HEK293 (cell line): Measurements from ENCODE around the gene SYNE2.

Source experiments
- CTCF ChIA-PET: fragments of 350-600 bp; formaldehyde crosslinking; extraction: SDS; loops from one replicate; lab custom pipeline; 2021; ENCODE audit warnings: antibody characterized with exemption; lab: Yijun Ruan, JAX
- POLR2A ChIA-PET: fragments of 300-600 bp; formaldehyde crosslinking; extraction: SDS; loops from one replicate; lab custom pipeline; 2020; ENCODE audit warnings: antibody characterized with exemption, inconsistent platforms; lab: Yijun Ruan, JAX
- H3K27ac ChIP-seq: fragments of 200-500 bp; sonication (Bioruptor generic); 2 replicates; pipeline ENCODE4 v1.5.1; 2014; ENCODE audit warnings: low read depth, low read length, control low read depth, inconsistent platforms; ENCODE audit errors: extremely low read depth
- H3K36me3 ChIP-seq, 2 experiments: fragments of 200-500 bp in 1 of 2; sonication (Bioruptor generic) in 1 of 2; 1 replicate in 1 of 2; 2 replicates in 1 of 2; pipeline ENCODE4 v1.5.1; 2014 to 2017; ENCODE audit warnings: inconsistent platforms in 2 of 2, low read length in 2 of 2; ENCODE audit not compliant: control insufficient read depth in 2 of 2, insufficient read depth in 1 of 2
- H3K4me1 ChIP-seq: fragments of 200-500 bp; sonication (Bioruptor generic); 2 replicates; pipeline ENCODE4 v1.5.1; 2014; ENCODE audit warnings: mild to moderate bottlenecking, low read length, inconsistent platforms; ENCODE audit not compliant: control insufficient read depth, insufficient read depth
- H3K4me3 ChIP-seq: 2 replicates; pipeline ENCODE4 v1.5.1; 2011; ENCODE audit warnings: low read depth, mild to moderate bottlenecking, control low read depth, low read length, moderate library complexity
- H3K9me3 ChIP-seq: fragments of 200-500 bp; sonication (Bioruptor generic); 2 replicates; pipeline ENCODE4 v1.5.1; 2014; ENCODE audit warnings: low read depth, low read length, inconsistent platforms; ENCODE audit not compliant: control insufficient read depth, insufficient read depth
- FEZF1 ChIP-seq: fragments of 450-650 bp; formaldehyde crosslinking; IDR thresholded peaks from 2 replicates; pipeline ENCODE4 v1.5.1; 2016; ENCODE audit warnings: missing biosample characterization, missing genetic modification characterization
- HOXA7 ChIP-seq: sonication (generic); formaldehyde crosslinking; IDR thresholded peaks from 2 replicates; pipeline ENCODE4 v1.8.1; 2022; ENCODE audit warnings: missing genetic modification reagents, borderline replicate concordance
- ZBTB21 ChIP-seq: fragments of 450-650 bp; formaldehyde crosslinking; IDR thresholded peaks from 2 replicates; pipeline ENCODE4 v1.5.1; 2017; ENCODE audit warnings: missing biosample characterization, missing genetic modification characterization
- ZNF133 ChIP-seq: fragments of 450-650 bp; formaldehyde crosslinking; IDR thresholded peaks from 2 replicates; pipeline ENCODE4 v1.5.1; 2016; ENCODE audit warnings: missing biosample characterization, missing genetic modification characterization
- ZNF2 ChIP-seq: fragments of 450-650 bp; formaldehyde crosslinking; IDR thresholded peaks from 2 replicates; pipeline ENCODE4 v1.5.1; 2016; ENCODE audit warnings: missing biosample characterization, missing genetic modification characterization
- ZNF23 ChIP-seq: fragments of 450-650 bp; formaldehyde crosslinking; IDR thresholded peaks from 2 replicates; pipeline ENCODE4 v1.5.1; 2016; ENCODE audit warnings: missing biosample characterization, missing genetic modification characterization, borderline replicate concordance
- ZNF366 ChIP-seq: fragments of 450-650 bp; formaldehyde crosslinking; conservative IDR thresholded peaks from 2 replicates; pipeline ENCODE4 v1.5.1; 2016; ENCODE audit warnings: missing biosample characterization, missing genetic modification characterization
- ZNF398 ChIP-seq: fragments of 450-650 bp; formaldehyde crosslinking; IDR thresholded peaks from 2 replicates; pipeline ENCODE4 v1.5.1; 2017; ENCODE audit warnings: missing biosample characterization, missing genetic modification characterization
- ZNF521 ChIP-seq: fragments of 450-650 bp; formaldehyde crosslinking; IDR thresholded peaks from 2 replicates; pipeline ENCODE4 v1.5.1; 2017; ENCODE audit warnings: missing biosample characterization, mild to moderate bottlenecking, missing genetic modification characterization
- ZNF585B ChIP-seq: fragments of 450-650 bp; formaldehyde crosslinking; IDR thresholded peaks from 2 replicates; pipeline ENCODE4 v1.5.1; 2016; ENCODE audit warnings: missing biosample characterization, missing genetic modification characterization
- ZNF624 ChIP-seq: fragments of 450-650 bp; formaldehyde crosslinking; IDR thresholded peaks from 2 replicates; pipeline ENCODE4 v1.5.1; 2017; ENCODE audit warnings: missing biosample characterization, missing genetic modification characterization
- ZNF626 ChIP-seq: fragments of 450-650 bp; sonication (Bioruptor Pico); formaldehyde crosslinking; IDR thresholded peaks from 2 replicates; pipeline ENCODE4 v1.5.1; 2018; ENCODE audit warnings: missing biosample characterization, missing genetic modification characterization, inconsistent platforms
- ZNF677 ChIP-seq: fragments of 450-650 bp; IDR thresholded peaks from 2 replicates; pipeline ENCODE4 v1.5.0; 2018; ENCODE audit warnings: missing biosample characterization, mild to moderate bottlenecking, missing genetic modification characterization, moderate library complexity
- ZNF692 ChIP-seq: fragments of 450-650 bp; formaldehyde crosslinking; IDR thresholded peaks from 2 replicates; pipeline ENCODE4 v1.5.1; 2016; ENCODE audit warnings: missing biosample characterization, missing genetic modification characterization
- ZNF785 ChIP-seq: fragments of 450-650 bp; formaldehyde crosslinking; IDR thresholded peaks from 2 replicates; pipeline ENCODE4 v1.5.1; 2016; ENCODE audit warnings: missing biosample characterization, missing genetic modification characterization
- ZSCAN30 ChIP-seq: fragments of 450-650 bp; IDR thresholded peaks from 2 replicates; pipeline ENCODE4 v1.5.1; 2018; ENCODE audit warnings: missing biosample characterization, mild to moderate bottlenecking, missing genetic modification characterization, moderate library complexity
- TF ChIP-seq, protein P1 (sequence below): fragments of 450-650 bp; formaldehyde crosslinking; IDR thresholded peaks from 2 replicates; pipeline ENCODE4 v1.5.1; 2016; ENCODE audit warnings: missing biosample characterization, missing genetic modification characterization, borderline replicate concordance
- TF ChIP-seq, protein P2 (sequence below): fragments of 450-650 bp; formaldehyde crosslinking; IDR thresholded peaks from 2 replicates; pipeline ENCODE4 v1.5.1; 2016; ENCODE audit warnings: missing biosample characterization, missing genetic modification characterization
- TF ChIP-seq, protein P3 (sequence below): fragments of 450-650 bp; formaldehyde crosslinking; IDR thresholded peaks from 2 replicates; pipeline ENCODE4 v1.5.1; 2016; ENCODE audit warnings: missing biosample characterization, missing genetic modification characterization

Gene SYNE2

GRCh38 chr14:63996625-63997220 is 143.9 kb downstream of the SYNE2 start:
- H3K36me3 ChIP-seq = peaks cover 22 to 68% of the 10 kb centered on the region in 2 experiments
- H3K9me3 ChIP-seq = no peaks in the 10 kb centered on the region
- H3K4me1 ChIP-seq = no peaks in the 10 kb centered on the region
- no peak for TF ChIP-seq ZNF585B (tag by site-specific recombination)
- TF ChIP-seq, protein P1, sequence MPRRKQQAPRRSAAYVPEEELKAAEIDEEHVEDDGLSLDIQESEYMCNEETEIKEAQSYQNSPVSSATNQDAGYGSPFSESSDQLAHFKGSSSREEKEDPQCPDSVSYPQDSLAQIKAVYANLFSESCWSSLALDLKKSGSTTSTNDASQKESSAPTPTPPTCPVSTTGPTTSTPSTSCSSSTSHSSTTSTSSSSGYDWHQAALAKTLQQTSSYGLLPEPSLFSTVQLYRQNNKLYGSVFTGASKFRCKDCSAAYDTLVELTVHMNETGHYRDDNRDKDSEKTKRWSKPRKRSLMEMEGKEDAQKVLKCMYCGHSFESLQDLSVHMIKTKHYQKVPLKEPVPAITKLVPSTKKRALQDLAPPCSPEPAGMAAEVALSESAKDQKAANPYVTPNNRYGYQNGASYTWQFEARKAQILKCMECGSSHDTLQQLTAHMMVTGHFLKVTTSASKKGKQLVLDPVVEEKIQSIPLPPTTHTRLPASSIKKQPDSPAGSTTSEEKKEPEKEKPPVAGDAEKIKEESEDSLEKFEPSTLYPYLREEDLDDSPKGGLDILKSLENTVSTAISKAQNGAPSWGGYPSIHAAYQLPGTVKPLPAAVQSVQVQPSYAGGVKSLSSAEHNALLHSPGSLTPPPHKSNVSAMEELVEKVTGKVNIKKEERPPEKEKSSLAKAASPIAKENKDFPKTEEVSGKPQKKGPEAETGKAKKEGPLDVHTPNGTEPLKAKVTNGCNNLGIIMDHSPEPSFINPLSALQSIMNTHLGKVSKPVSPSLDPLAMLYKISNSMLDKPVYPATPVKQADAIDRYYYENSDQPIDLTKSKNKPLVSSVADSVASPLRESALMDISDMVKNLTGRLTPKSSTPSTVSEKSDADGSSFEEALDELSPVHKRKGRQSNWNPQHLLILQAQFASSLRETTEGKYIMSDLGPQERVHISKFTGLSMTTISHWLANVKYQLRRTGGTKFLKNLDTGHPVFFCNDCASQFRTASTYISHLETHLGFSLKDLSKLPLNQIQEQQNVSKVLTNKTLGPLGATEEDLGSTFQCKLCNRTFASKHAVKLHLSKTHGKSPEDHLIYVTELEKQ = no peak
- no peak for TF ChIP-seq ZNF626 (tag by site-specific recombination)
- TF ChIP-seq ZNF677 (tag by site-specific recombination) = no peak
- no peak for TF ChIP-seq ZNF521 (tag by site-specific recombination)
- TF ChIP-seq ZBTB21 (tag by site-specific recombination) = no peak
- no peak for TF ChIP-seq ZNF2
- no peak for TF ChIP-seq ZNF624 (tag by site-specific recombination)
- no peak for TF ChIP-seq ZNF692 (tag by site-specific recombination)
- TF ChIP-seq ZNF366 = no peak
- no peak for TF ChIP-seq ZNF133 (tag by site-specific recombination)
- TF ChIP-seq, protein P2, sequence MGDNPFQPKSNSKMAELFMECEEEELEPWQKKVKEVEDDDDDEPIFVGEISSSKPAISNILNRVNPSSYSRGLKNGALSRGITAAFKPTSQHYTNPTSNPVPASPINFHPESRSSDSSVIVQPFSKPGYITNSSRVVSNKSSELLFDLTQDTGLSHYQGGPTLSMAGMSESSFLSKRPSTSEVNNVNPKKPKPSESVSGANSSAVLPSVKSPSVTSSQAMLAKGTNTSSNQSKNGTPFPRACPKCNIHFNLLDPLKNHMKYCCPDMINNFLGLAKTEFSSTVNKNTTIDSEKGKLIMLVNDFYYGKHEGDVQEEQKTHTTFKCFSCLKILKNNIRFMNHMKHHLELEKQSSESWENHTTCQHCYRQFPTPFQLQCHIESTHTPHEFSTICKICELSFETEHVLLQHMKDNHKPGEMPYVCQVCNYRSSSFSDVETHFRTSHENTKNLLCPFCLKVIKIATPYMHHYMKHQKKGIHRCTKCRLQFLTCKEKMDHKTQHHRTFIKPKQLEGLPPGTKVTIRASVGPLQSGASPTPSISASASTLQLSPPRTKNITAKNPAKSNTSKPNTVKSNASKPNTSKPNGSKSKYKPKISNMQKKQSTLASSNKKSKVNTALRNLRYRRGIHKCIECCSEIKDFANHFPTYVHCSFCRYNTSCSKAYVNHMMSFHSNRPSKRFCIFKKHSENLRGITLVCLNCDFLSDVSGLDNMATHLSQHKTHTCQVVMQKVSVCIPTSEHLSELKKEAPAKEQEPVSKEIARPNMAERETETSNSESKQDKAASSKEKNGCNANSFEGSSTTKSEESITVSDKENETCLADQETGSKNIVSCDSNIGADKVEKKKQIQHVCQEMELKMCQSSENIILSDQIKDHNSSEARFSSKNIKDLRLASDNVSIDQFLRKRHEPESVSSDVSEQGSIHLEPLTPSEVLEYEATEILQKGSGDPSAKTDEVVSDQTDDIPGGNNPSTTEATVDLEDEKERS (tag by site-specific recombination) = no peak
- TF ChIP-seq ZNF785 = no peak
- TF ChIP-seq ZSCAN30 (tag by site-specific recombination) = no peak
- no peak for TF ChIP-seq ZNF23 (tag by site-specific recombination)
- no peak for TF ChIP-seq FEZF1 (tag by site-specific recombination)
- no peak for TF ChIP-seq ZNF398 (tag by site-specific recombination)
- TF ChIP-seq, protein P3, sequence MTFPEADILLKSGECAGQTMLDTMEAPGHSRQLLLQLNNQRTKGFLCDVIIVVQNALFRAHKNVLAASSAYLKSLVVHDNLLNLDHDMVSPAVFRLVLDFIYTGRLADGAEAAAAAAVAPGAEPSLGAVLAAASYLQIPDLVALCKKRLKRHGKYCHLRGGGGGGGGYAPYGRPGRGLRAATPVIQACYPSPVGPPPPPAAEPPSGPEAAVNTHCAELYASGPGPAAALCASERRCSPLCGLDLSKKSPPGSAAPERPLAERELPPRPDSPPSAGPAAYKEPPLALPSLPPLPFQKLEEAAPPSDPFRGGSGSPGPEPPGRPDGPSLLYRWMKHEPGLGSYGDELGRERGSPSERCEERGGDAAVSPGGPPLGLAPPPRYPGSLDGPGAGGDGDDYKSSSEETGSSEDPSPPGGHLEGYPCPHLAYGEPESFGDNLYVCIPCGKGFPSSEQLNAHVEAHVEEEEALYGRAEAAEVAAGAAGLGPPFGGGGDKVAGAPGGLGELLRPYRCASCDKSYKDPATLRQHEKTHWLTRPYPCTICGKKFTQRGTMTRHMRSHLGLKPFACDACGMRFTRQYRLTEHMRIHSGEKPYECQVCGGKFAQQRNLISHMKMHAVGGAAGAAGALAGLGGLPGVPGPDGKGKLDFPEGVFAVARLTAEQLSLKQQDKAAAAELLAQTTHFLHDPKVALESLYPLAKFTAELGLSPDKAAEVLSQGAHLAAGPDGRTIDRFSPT (tag by site-specific recombination) = no peak
- TF ChIP-seq HOXA7 (CRISPR knock-in tag) = no peak
- ChIA-PET POLR2A (no interaction called here), CTCF (interaction anchor here (0.5 to 0.6 kb wide), 2 partner anchors 19 to 48 kb away, joined by 3 to 4 read pairs; no protein-coding TSS in a partner anchor)
- no peak overlapping the region for H3K4me3 ChIP-seq
- H3K27ac ChIP-seq = no peak overlapping the region
